ENCODE data around the gene ECHDC1. TPM values are rescaled to one million over a fixed set of nuclear protein-coding genes. Genes with fewer than 3 reads are reported as not detected.

ECHDC1 gene
- total RNA-seq, 1 experiment from 2014 or later = 47.2 TPM

DNA sequence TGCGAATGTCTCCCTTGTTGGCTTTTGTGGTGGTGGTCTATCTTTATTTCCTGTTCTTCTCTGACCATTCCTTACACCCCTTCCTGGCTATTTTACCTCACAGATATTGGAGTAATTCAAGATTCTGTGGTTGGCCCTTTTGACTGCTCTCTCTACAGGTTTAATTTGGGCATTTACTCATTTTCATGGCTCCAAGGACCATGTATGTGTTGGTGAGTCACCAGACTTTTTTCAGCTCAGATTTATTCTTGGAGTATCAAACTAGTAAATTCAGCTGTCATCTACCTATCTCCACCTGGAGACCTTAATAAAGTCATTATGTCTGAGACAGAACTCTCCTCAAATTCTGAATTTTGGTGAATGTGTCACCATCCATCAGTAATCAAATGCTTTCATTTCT is 61.2 kb downstream of the ECHDC1 start:
- BruUV-seq (replicated peaks) = no TSS peak
- DNase-seq (ENCODE audit: low read depth, low spot score) (no peak), ATAC-seq (no peak)
- ChIA-PET RAD21 (ENCODE audit: low non-redundant PET in 1 of 2, low total read pairs in 2 of 2, uncharacterized antibody in 2 of 2, unreplicated experiment in 2 of 2) (no interaction called here), POLR2A (no interaction called here), CTCF (no interaction called here)
- intact Hi-C loops (cut with micrococcal nuclease) = no loop called here
- no peak overlapping the region for H3K27ac ChIP-seq (ENCODE audit: low read depth, low read length)
- no peak overlapping the region for H3K4me2 ChIP-seq (ENCODE audit: low read length)
- no peaks in the 10 kb centered on the region; a peak in 1 of 4 replicates for H3K36me3 ChIP-seq (ENCODE audit: control insufficient read depth in 1 of 2, insufficient read depth in 2 of 2, low read length in 2 of 2)
- no peaks in the 10 kb centered on the region for H3K9me3 ChIP-seq (ENCODE audit: control insufficient read depth in 1 of 2, insufficient read depth in 1 of 2, low read depth in 1 of 2, low read length in 2 of 2)
- TF ChIP-seq SRF (IDR thresholded peaks at IDR 0.05; ENCODE audit: low read depth) = no peak
- no peak for TF ChIP-seq SP1 (IDR thresholded peaks at IDR 0.05; ENCODE audit: low read depth)
- no peak for TF ChIP-seq EZH2 (IDR thresholded peaks at IDR 0.05)
- no peak for TF ChIP-seq CBX3 (IDR thresholded peaks at IDR 0.05; ENCODE audit: low read depth)
- no peak for TF ChIP-seq CEBPB (IDR thresholded peaks at IDR 0.05; ENCODE audit: low read depth)
- TF ChIP-seq SIN3A (IDR thresholded peaks at IDR 0.05; ENCODE audit: low read depth) = no peak
- TF ChIP-seq EZH2phosphoT487 (IDR thresholded peaks at IDR 0.05; ENCODE audit: borderline replicate concordance) = no peak
- TF ChIP-seq, protein P1, sequence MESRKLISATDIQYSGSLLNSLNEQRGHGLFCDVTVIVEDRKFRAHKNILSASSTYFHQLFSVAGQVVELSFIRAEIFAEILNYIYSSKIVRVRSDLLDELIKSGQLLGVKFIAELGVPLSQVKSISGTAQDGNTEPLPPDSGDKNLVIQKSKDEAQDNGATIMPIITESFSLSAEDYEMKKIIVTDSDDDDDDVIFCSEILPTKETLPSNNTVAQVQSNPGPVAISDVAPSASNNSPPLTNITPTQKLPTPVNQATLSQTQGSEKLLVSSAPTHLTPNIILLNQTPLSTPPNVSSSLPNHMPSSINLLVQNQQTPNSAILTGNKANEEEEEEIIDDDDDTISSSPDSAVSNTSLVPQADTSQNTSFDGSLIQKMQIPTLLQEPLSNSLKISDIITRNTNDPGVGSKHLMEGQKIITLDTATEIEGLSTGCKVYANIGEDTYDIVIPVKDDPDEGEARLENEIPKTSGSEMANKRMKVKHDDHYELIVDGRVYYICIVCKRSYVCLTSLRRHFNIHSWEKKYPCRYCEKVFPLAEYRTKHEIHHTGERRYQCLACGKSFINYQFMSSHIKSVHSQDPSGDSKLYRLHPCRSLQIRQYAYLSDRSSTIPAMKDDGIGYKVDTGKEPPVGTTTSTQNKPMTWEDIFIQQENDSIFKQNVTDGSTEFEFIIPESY (IDR thresholded peaks at IDR 0.05; ENCODE audit: extremely low read depth, insufficient replicate concordance, low read length) = no peak
- TF ChIP-seq POLR2AphosphoS5 (IDR thresholded peaks at IDR 0.05; ENCODE audit: low read depth, low read length) = no peak
- no peak for TF ChIP-seq ZNF274 (IDR thresholded peaks at IDR 0.05; ENCODE audit: low read depth, low read length)
- TF ChIP-seq TCF7L2 (IDR thresholded peaks at IDR 0.05; ENCODE audit: borderline replicate concordance, extremely low read depth, insufficient read depth, insufficient read length) = no peak
- TF ChIP-seq ZFX (IDR thresholded peaks at IDR 0.05) = no peak
- TF ChIP-seq FOSL1 (IDR thresholded peaks at IDR 0.05; ENCODE audit: low read depth) = no peak
- TF ChIP-seq, protein P2, sequence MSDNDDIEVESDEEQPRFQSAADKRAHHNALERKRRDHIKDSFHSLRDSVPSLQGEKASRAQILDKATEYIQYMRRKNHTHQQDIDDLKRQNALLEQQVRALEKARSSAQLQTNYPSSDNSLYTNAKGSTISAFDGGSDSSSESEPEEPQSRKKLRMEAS (IDR thresholded peaks at IDR 0.05) = no peak
- TF ChIP-seq, protein P3, sequence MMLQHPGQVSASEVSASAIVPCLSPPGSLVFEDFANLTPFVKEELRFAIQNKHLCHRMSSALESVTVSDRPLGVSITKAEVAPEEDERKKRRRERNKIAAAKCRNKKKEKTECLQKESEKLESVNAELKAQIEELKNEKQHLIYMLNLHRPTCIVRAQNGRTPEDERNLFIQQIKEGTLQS (IDR thresholded peaks at IDR 0.05) = no peak
- TF ChIP-seq, protein P4, sequence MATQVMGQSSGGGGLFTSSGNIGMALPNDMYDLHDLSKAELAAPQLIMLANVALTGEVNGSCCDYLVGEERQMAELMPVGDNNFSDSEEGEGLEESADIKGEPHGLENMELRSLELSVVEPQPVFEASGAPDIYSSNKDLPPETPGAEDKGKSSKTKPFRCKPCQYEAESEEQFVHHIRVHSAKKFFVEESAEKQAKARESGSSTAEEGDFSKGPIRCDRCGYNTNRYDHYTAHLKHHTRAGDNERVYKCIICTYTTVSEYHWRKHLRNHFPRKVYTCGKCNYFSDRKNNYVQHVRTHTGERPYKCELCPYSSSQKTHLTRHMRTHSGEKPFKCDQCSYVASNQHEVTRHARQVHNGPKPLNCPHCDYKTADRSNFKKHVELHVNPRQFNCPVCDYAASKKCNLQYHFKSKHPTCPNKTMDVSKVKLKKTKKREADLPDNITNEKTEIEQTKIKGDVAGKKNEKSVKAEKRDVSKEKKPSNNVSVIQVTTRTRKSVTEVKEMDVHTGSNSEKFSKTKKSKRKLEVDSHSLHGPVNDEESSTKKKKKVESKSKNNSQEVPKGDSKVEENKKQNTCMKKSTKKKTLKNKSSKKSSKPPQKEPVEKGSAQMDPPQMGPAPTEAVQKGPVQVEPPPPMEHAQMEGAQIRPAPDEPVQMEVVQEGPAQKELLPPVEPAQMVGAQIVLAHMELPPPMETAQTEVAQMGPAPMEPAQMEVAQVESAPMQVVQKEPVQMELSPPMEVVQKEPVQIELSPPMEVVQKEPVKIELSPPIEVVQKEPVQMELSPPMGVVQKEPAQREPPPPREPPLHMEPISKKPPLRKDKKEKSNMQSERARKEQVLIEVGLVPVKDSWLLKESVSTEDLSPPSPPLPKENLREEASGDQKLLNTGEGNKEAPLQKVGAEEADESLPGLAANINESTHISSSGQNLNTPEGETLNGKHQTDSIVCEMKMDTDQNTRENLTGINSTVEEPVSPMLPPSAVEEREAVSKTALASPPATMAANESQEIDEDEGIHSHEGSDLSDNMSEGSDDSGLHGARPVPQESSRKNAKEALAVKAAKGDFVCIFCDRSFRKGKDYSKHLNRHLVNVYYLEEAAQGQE (IDR thresholded peaks at IDR 0.05; ENCODE audit: low read depth) = no peak
- TF ChIP-seq YY1 (IDR thresholded peaks at IDR 0.05; ENCODE audit: extremely low read depth, insufficient replicate concordance, low read depth, low read length) = no peak
- no peaks in the 10 kb centered on the region for H4K20me1 ChIP-seq (ENCODE audit: insufficient read depth)
- no peaks in the 10 kb centered on the region; the same call in 1 of the 2 replicates for H3K79me2 ChIP-seq (ENCODE audit: insufficient read depth, low read length)
- H3K4me1 ChIP-seq (ENCODE audit: control insufficient read depth in 1 of 2, insufficient read depth in 2 of 2, low read length in 2 of 2) = no peaks in the 10 kb centered on the region
- H3K9ac ChIP-seq (ENCODE audit: low read length) = no peak overlapping the region
- H3K27me3 ChIP-seq (ENCODE audit: insufficient read depth, low read length) = no peaks in the 10 kb centered on the region
- no peaks in the 10 kb centered on the region for H3K9me2 ChIP-seq (ENCODE audit: insufficient read depth)
- no peak overlapping the region for H2AFZ ChIP-seq (ENCODE audit: low read depth, low read length, poor library complexity, severe bottlenecking)
- H3K4me3 ChIP-seq (replicated peaks in 1 of 2; ENCODE audit: low read depth in 1 of 2, low read length in 2 of 2) = no peak overlapping the region

All from HCT116 (cell line).